Testis (tissue), 2 donors: ENCODE results near the gene SASH3.

ENCODE experiments used
- CTCF ChIP-seq, 3 experiments: fragments of 450-650 bp in 2 of 3; fragments of 200-600 bp in 1 of 3; sonication (generic) in 1 of 3; IDR thresholded peaks; one replicate each; pipeline ENCODE4 v1.5.1; 2016 to 2019; ENCODE audit warnings: antibody characterized with exemption in 3 of 3, mild to moderate bottlenecking in 2 of 3, moderate library complexity in 1 of 3
- POLR2A ChIP-seq: fragments of 450-650 bp; IDR thresholded peaks from one replicate; pipeline ENCODE4 v1.6.1; 2017; ENCODE audit warnings: antibody characterized with exemption, mild to moderate bottlenecking, moderate library complexity

GRCh38 chrX:129781680-129782495 lies 2.1 kb downstream of the SASH3 start:
- TF ChIP-seq POLR2A (no peak), CTCF (IDR thresholded peaks at IDR 0.05) (no peak)
